ENCODE measurements around the gene SIX5.
"Not testable (repeated sequence)": the region's sequence is repeated elsewhere in the genome, so short reads cannot be mapped to it uniquely, and the experiment has no call there.

SIX5 gene

DNA sequence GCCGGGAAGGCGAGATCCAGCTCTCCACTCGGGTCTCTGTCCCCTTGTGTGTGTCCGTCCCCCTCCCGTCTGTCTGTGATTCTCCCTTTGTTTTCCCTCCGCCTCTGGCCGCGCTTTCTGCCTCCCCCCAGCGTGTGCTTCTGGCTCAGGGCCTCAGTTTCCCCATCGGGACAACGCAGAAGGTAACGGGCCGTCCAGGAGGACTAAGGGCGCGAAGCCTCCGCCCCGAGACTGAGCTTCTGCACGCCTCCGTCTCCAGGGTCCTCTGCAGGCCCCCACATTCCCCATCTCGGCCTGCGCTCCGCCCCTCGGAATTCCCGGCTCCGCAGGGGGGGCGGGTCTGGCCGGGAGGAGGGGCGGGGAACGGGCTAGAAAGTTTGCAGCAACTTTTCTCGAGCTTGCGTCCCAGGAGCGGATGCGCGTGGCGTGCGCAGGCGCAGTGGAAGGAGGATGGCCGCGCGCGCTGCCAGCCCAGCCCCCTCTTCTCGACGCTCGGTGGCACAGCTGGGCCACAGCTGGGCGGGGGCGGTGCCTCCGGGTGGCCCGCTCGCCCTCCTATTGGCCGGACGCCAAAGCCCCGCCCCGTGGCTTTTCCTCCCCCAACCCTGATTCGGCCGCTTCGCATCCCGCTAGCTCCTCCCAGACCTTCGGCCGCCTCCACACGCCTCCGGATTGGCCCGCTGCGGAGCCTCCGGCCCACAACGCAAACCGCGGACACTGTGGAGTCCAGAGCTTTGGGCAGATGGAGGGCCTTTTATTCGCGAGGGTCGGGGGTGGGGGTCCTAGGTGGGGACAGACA, at the start of gene SIX5:
TSS of gene SIX5 (minus strand) at position 269 of the 799 bp plus-strand sequence. CDS start 408 bp downstream, outside the sequence.
- FAIRE-seq: peak; percentile 98

DNA sequence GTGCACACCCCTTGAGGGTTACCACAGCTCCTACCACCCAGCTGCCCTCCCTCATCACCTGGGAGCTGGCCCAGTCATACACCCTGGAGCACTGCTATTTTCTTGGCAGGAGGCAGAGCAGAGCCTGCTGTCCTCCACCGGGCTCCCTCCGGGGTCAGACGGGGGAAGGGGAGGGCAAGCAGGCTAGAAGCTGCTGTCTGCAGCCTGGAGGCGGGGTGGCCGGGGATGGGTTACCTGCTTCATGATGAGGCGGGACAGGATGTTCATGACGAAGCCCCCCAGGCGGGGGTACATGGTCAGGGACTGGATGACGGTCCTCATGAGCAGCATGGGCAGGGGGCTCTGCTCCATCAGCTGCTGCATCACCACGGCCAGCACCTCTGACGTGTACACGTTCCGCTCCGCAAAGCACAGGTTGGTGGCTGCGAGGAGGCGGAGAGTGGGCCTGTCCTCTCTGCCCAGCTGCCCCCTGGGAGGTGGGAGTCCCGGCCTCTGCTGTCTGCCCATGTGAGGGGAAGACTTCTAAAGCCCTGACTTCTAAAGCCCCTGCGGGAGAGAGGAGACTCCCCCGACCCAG, 48.8 kb upstream of the SIX5 start:
- no peak for FAIRE-seq

DNA sequence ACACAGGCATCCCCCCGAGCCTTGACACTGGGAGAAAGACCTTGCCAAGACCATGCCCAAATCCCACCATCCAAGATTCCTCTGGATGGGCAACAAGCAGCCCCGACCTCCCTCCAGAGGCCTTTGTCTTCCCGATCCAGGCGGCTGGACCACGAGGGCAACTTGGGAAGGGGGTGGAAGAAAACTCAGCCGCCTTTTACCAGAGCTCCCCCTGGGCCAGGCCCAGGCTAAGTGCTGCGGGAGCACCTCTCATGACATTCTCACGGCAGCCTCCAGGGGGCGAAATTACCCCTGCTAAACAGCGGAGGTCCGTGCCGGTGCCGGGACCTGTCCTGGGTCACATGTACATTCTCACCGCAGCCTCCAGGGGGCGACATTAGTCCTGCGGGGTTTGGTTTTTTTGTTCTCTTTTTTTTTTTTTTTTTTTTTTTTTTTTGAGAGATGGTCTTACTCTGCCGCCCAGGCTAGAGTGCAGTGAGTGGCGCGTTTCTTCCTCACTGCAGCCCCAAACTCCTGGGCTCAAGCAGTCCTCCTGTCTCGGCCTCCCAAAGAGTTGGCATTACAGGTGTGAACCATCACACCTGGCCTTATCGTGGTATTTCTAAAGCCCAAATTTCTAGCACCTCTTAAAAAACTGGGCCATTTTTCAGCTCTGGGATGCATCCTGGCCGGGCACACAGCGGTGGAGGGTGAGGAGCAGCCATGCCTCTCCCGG, 48.1 kb upstream of the SIX5 start:
- FAIRE-seq: peak; percentile 99

DNA sequence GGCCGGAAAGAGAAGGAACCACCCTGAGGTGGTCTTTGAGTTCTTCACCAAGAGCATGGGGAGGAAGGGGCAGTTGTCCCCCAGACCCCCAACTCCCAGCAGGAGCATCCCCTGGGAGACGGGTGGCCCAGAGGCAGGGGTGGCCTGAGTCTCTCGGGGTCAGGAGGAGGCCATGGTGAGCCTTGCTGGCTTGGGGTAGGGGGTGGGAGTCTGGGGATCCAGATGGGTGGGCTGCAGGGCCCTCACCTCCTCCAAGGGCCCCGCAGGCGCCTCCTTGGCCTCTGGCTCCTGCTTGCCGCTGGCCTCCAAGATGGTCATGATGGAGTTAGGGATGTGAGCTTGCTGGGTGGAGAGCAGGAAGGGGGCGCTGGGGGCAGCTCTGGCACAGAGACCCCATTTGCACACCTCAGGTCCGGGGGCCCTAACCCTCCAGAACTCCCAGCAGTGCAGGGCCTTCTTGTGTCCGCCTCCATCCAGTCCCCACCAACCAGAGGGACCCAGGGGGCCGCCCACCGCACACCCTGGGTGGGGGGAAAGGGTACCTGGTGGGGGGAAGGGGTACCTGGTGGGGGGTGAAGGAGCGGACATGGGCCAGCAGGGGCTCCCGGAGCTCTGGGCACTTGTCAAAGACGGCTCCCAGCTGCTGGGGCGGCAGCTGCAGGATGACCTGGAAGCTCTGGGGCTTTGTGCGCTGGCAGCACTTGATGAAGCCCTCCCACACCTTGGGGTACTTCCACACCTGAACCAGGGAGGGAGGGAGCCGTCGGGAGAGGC, 47.4 kb upstream of the SIX5 start:
- no peak for FAIRE-seq

DNA sequence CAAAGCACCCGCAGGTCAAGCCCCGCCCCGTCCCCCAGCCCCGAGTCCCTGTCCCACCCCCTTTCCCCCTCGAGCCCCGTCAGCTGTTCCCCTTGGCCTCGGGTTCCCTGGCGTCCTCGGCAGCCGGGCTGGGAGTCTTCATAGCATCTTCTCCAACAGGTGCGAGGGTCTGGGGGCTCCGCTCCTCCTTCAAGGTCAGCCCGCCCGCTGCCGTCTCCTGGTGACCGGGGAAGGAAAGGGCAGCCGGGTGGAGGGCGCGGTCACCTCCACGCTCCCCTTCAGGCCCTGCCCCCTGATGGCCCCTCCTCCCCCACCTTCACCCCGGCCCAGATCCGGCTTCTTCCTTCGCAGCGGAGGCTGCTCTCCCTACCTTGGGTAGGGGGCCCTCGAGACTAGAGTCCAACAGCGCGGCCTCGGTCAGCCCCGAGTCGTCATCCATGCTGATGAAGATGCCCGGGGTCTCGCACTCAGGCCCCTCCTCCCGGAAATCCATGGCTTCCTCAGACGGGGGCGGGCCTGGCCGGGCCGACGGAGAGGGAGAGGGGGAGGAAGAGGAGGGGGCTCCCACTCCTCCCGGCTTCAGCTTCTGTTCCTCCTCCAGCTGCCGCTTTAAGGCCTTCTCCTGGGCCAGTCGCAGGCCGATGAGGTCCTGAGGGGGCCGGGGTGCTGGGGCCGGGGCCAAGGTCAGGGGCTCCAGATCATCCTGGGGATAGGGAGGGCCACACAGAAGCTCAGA, 46.6 kb upstream of the SIX5 start:
- FAIRE-seq: no peak

DNA sequence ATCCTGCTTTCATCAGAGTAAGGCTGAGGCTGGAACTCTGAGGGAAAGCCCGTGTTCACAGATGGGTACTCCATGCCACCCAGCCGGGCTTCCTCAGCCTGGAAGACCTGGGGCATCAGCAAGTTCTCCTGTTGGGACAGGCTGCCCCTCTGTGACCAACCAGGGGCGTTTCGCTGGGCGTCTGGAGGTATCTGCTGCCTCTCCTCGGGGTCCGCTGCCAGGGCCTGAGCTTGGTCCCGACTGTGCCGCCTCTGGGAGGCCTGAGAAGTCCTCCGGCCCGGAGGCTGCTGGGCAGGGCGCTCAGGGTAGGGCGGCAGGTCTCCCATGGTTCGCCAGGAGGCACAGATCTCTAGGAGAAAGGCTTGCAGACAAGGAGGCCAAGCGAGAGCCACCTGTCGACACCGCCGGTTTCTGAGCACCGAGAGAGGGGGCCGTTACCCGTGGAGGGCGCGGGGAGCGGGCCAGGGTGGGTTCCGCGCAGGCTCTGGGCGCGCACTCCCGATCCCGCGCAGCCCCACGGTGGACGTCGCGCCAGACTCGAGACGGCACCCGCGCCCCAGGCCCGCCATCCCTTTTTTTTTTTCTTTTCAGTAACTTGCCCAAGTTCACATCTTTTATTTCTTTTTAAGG, 45.9 kb upstream of the SIX5 start, which contains the start of gene RSPH6A:
TSS of gene RSPH6A (minus strand) at position 458 of the 630 bp plus-strand sequence. CDS start at position 326, 132 bp downstream.
- no peak for FAIRE-seq

DNA sequence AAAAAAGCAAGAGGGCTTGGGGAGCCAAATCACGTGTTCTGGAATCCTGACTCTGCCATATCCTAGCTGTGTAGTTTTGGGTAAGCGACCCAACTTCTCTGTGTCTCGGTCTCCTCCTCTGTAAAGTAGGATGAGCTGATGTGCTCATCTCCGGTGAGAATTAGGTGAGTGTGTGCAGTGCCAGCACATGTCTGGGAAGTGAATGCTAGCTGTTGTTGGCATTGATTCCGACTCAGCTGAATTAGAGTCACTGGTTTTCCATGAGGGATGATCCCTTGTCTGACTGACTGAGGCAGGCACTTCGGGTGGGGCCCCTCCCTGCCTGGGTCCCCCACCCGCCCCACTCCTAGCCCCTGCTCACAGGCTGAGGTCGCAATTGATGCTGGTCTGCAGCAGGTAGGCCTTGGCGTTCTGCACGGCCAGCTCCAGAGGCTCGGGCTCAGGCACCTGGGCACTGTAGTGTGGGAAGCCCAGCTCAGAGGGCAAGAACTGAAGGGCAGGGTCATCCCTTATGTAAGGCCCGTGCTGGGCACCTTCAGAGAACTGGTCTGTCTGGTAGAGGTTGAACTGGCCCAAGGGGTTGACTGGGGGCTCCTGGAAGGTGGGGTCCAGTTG, 45.2 kb upstream of the SIX5 start:
- FAIRE-seq: no peak

DNA sequence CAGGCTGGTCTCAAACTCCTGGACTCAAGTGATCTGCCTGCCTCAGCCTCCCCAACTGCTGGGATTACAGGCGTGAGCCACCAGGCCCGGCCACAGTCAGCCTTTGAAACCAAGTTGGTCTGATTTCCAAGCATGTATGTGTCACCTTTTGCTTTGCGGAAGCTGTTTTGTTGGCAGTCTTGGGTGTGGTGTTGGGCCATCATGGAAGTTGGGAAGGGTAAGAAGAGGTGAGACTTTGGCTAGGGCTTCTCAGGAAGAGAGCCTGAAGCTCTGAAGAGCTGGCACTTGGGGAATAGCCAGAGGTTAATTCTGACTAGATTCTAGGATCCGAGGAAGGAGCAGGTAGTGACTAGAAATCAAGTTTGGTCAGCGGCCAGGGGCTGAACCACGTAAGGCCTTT, 43.2 kb upstream of the SIX5 start:
- FAIRE-seq: no peak

DNA sequence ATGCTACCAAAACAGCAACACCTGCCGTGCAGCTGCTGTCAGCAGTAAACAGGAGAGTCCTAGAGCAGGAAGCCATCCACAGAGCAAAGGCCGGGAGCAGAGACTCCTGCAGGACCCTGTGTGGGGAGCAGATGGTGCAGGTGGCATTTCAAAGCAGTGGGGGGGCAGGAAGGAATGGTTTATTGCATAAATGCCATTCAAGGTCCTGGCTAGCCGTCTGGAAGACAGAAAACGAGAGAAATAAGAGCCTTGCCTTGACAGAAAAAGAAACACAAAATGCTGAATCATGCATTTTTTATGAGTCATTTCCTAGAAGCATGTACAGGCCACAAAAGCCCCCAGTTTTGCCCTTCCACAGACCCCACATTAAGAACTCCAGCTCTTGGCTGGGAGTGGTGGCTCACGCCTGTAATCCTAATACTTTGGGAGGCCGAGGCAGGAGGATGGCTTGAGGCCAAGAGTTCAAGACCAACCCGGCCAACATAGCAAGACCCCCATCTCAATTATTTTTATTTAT, 40.6 kb upstream of the SIX5 start:
- FAIRE-seq: no peak

DNA sequence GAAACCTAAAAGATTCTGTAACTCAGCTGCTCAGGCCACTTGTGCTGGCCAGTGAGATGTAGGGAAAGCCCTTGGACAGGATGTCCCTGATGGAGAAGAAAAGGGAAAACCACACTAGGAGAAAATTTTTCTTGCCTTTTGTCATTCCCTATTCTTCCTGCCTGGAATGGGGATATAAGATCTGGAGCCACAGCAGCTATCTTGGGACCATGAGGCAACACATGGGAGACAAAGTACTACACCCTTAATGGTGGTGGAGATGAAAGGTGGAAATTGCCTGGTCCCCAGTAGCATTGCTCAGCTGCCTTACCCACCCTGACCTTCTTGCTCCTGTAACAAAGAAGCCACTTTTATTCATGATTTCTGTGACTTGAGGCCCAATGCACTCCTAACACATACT, 36.7 kb upstream of the SIX5 start:
- FAIRE-seq: no peak

DNA sequence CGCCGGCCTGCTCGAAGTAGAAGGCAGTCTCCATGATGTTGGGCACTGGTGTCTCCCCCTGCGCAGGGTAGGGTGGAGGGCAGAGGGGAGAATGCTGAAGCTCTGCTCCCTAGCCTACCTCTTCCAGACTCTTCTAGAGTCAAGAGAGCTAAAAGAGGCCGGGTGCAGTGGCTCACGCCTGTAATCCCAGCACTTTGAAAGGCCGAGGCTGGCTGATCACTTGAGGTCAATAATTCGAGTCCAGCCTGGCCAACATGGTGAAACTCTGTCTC, 35.8 kb upstream of the SIX5 start:
- no peak for FAIRE-seq

DNA sequence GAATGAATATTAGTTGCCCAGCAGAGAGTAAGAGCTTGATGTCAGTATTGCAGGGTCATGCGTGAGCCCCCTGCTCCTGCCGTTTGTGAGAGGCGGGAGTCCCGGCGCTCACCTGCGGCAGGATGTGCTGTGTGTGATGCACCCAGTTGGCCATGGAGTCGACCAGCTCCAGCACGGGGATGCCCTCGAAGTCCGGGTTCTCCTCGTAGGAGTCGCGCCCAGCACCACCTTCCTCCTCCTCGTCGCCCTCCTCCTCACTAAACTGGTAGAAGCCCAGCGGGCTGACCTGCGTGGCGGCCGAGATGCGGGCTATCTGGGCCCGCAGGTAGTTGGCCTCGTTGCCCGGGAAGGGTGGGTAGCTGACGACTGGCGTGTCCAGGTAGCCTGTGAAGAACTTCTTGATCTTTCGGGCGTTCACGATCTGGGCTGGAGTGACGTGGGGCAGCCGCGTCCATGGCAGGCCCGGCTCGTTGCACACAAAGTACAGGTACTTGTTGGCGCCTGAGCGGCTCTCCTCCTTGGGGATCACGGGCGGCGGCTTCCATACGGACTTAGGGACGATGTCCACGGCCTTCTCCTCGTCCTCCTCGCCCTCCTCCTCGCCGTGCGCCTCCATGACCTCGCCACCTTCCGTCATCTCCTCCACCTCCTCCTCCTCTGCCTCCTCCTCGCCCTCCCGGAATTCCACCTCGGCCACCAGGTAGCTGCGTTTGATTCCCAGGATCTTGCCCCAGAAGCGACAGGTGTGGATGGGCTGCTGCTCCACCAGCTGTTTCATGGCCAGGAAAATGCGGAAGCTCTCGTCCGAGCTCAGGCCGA, 35.3 kb upstream of the SIX5 start:
- FAIRE-seq: no peak

DNA sequence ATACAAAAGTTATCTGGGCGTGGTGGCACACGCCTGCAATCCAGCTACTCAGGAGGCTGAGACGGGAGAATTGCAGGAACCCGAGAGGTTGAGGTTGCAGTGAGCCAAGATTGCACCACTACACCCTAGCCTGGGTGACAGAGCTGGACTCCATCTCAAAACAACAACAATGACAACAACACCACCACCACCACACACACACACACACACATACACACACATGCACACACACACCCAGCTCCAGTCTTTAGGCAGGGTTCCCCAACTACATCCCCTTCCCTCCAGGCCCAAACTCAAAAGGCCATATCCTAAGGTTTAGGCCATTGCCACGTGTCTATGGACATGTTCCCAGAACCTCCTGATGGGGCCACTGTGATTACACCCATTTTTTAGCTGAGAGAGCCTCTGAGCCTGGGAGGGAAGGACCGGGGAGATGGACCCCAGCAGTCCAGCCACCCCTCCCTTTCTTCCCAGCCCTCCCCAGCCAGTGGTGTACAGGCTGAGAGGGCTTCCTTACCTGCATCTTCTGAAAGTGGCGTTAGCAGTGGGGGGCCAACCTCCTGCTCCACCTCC, 32.6 kb upstream of the SIX5 start:
- FAIRE-seq: no peak

DNA sequence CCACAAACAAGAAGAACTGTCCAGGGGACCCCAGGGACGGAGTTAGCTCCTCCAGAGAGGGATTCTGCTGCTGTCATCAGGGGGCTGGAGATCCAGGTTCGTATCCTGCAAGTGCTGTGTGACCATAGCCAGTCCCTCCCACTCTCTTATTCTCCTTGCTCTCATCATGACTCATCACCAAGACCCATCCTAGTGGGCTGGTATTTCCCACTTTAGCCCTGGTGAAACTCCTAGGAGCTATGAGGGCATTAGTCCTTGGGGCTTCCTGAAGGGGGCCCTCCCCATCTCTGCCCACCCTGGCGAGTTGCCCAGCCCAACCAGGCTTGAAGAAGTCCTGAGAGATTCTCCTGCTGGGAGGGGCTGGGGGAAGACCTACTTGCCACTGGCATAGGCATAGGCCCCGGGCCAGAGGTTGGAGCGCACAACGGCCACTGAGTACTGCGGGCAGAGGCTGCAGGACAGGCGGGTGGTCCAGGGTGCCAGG, 31.1 kb upstream of the SIX5 start:
- no peak for FAIRE-seq

DNA sequence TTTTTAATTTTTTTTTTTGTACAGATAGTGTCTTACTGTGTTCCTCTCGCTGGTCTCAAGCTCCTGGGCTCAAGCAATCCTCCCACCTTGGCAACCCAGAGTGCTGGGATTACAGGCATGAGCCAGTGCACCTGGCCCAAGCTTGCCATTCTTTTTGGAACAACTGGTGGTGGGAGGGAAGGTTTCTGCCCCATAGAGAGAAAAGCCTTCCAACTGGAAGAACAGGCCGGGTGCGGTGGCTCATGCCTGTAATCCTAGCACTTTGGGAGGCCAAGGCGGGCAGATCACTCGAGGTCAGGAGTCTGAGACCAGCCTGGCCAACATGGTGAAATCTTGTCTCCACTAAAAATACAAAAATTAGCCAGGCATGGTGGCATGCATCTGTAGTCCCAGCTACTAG, 30.5 kb upstream of the SIX5 start:
- FAIRE-seq: not testable (repeated sequence)

DNA sequence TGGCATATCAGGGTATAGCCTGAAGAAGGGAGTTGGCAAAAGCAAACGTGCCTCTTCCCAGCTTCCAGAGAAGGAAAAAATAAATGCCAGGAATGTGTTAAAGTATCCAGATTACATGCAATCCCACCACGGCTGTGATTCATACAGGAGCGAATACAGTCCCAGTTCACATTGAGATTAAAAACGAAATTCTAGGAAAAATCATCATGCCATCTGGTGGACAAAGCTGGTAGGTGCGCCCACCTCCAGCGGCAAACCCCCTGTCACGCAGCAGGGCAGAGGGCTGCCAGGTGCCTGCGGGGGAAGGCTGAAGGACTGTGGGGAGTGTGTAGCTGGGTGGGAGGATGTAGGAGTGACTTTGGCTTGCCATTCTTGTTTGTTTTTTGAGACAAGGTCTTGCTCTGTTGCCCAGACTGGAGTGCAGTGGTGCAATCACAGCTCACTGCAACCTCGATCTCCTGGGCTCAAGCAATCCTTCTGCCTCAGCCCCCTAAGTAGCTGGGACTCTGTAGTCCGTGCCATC, 30.0 kb upstream of the SIX5 start:
- peak; percentile 93 for FAIRE-seq

DNA sequence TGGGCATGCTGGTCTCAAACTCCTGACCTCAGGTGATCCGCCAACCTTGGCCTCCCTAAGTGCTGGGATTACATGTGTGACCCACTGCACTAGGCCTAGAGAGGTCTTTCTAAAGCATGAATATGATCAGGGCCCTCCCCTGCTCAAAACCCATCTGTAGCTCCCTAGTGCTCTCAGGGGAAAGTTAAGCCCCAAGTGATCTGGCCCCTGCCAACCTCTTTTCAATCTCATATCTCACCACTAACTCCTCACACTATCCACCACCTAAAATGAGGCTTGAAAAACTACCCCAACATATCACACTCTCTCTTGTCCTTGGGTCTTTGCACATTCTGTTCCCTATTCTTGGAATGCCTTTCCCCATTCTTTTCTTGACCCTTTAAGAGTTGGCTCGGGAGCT, 25.6 kb upstream of the SIX5 start:
- no peak for FAIRE-seq

DNA sequence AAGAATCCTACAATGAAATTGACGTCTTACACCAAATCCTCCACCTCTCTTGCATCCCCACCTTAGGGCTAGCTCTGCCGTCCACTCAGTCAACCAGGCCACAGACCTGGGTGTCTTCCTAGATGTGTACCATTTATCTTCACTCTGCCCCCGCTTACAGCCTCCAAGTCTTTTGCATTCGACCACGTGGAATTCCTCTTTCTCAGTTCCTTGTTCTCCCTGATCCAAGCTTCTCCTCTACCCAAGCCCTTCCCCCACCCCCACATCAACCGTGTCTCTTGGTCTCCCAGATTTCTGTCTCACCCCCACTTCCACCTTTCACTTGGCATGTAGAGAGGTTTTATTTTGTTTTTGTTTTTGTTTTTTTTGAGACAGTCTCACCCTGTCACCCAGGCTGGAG, 24.8 kb upstream of the SIX5 start:
- no peak for FAIRE-seq

DNA sequence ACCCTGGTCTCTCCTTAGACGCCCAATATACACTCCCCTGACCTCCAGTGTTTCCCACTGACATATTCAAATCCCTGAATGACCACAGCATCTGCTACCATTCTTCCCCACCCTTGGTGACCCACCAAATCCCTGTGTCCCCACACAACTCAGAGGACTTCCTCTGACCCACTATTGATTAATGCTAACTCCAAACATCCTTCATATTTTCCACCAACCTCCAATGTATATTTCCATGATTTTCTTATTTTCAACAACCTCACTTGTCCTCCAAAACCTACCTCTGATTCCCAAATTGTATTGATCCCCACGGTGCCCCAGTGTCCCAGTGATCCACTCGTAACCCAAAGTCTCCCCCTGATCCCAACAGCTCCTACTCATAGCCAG, 24.1 kb upstream of the SIX5 start:
- no peak for FAIRE-seq

Data from G401.6 (cell line).